A549 (cell line): Measurements from ENCODE around the gene MIA2. TPM values are rescaled to one million over a fixed set of nuclear protein-coding genes. Genes with fewer than 3 reads are reported as not detected.
"Not testable (repeated sequence)": the region's sequence is repeated elsewhere in the genome, so short reads cannot be mapped to it uniquely, and the experiment has no call there.

Source experiments
- ATAC-seq, 2 experiments: fragments of 200-7000 bp in 1 of 2; fragments of >200 bp in 1 of 2; cut with Nextera tagmentation in 1 of 2; cut with Tn5 transposase in 1 of 2; 3 replicates each; pipeline versions ENCODE4 v1.8.0 to v1.9.1; 2018 to 2020; ENCODE audit warnings: mild to moderate bottlenecking in 1 of 2, moderate library complexity in 1 of 2
- CTCF ChIA-PET: fragments of 300-600 bp; sonication (Branson Sonifier 250); formaldehyde crosslinking; extraction: SDS; loops from one replicate; lab custom pipeline; 2021; ENCODE audit warnings: antibody characterized with exemption, inconsistent platforms; lab: Yijun Ruan, JAX
- POLR2A ChIA-PET: fragments of 350-600 bp; formaldehyde crosslinking; extraction: SDS; loops from one replicate; lab custom pipeline; 2021; ENCODE audit warnings: antibody characterized with exemption, inconsistent platforms; lab: Yijun Ruan, JAX
- DNase-seq, 2 experiments: peaks; one replicate each; pipeline versions ENCODE4 v3.0.0 to v3.0.0-alpha.2; 2011 to 2016; ENCODE audit warnings: low read depth in 1 of 2, low spot score in 1 of 2
- FAIRE-seq: peaks from 2 replicates; lab custom pipeline; 2011; peaks lifted over from hg19 to GRCh38; lab: Jason Lieb, UNC
- H3K27ac ChIP-seq, 2 experiments: fragments of >200 bp; sonication (Bioruptor Twin); formaldehyde crosslinking; 3 replicates each; pipeline ENCODE4 v1.5.1; 2016 to 2017
- H3K4me1 ChIP-seq: fragments of >200 bp; sonication (Bioruptor Twin); formaldehyde crosslinking; 3 replicates; pipeline ENCODE4 v1.6.1; 2016
- H3K4me2 ChIP-seq: fragments of >200 bp; sonication (Bioruptor Twin); formaldehyde crosslinking; 3 replicates; pipeline ENCODE4 v1.6.1; 2016
- H3K4me3 ChIP-seq: fragments of >200 bp; sonication (Bioruptor Twin); formaldehyde crosslinking; 3 replicates; pipeline ENCODE4 v1.5.1; 2016
- H3K9me3 ChIP-seq: fragments of >200 bp; sonication (Bioruptor Twin); formaldehyde crosslinking; 3 replicates; pipeline ENCODE4 v1.6.1; 2016
- BHLHE40 ChIP-seq: IDR thresholded peaks from 2 replicates; pipeline ENCODE4 v1.6.1; 2012; ENCODE audit warnings: low read depth, low read length, inconsistent platforms
- CHD4 ChIP-seq: fragments of 200-600 bp; sonication (generic); IDR thresholded peaks from 2 replicates; pipeline ENCODE4 v1.6.1; 2016; ENCODE audit warnings: antibody characterized with exemption, mild to moderate bottlenecking, borderline replicate concordance
- EP300 ChIP-seq, 2 experiments: fragments of >200 bp; sonication (Bioruptor Twin); formaldehyde crosslinking; IDR thresholded peaks; 2 replicates in 1 of 2; 3 replicates in 1 of 2; pipeline ENCODE4 v1.6.1; 2016 to 2017
- GATA3 ChIP-seq: IDR thresholded peaks from 2 replicates; pipeline ENCODE4 v1.6.1; 2012; ENCODE audit warnings: borderline replicate concordance
- HOXB5 ChIP-seq: fragments of 250-450 bp; sonication (Bioruptor Pico); IDR thresholded peaks from 2 replicates; pipeline ENCODE4 v1.5.0; 2020; ENCODE audit warnings: mild to moderate bottlenecking, moderate library complexity
- JUN ChIP-seq, 2 experiments: fragments of >200 bp; sonication (Bioruptor Twin); formaldehyde crosslinking; IDR thresholded peaks; 2 replicates in 1 of 2; 3 replicates in 1 of 2; pipeline ENCODE4 v1.6.1; 2016 to 2017
- JUNB ChIP-seq: fragments of >200 bp; sonication (Bioruptor Twin); formaldehyde crosslinking; IDR thresholded peaks from 2 replicates; pipeline ENCODE4 v1.6.1; 2016
- MAFK ChIP-seq: fragments of 450-650 bp; IDR thresholded peaks from 2 replicates; pipeline ENCODE4 v1.6.1; 2014; ENCODE audit not compliant: partially characterized antibody
- WGBS: methylation state at CpG from one replicate; pipeline ENCODE4 v1.1.6; 2017; ENCODE audit errors: missing lambda C conversion rate; 5-methylcytosine and 5-hydroxymethylcytosine counted together
- polyA plus RNA-seq, 4 experiments: library from polyadenylated mRNA; depleted of rRNA in 3 of 4; stranded (reverse); fragments of >200 nt; fragmentation: RNase III in 1 of 4; extraction: RNeasy Plus Mini Kit Qiagen cat#74134 plus additional on column Dnase treatment in 1 of 4; gene quantifications; 2 replicates in 3 of 4; 3 replicates in 1 of 4; pipeline ENCODE4 v1.2.3, GENCODE V29; 2011 to 2017
- TF ChIP-seq, protein P1 (sequence below): fragments of >200 bp; sonication (Bioruptor Twin); formaldehyde crosslinking; IDR thresholded peaks from 3 replicates; pipeline ENCODE4 v1.6.1; 2016
- TF ChIP-seq, protein P2 (sequence below): fragments of 200-600 bp; sonication (generic); IDR thresholded peaks from 2 replicates; pipeline ENCODE4 v1.6.1; 2016; ENCODE audit warnings: antibody characterized with exemption, mild to moderate bottlenecking, moderate library complexity
- TF ChIP-seq, protein P3 (sequence below): fragments of 450-650 bp; IDR thresholded peaks from 2 replicates; pipeline ENCODE4 v1.6.1; 2014; ENCODE audit warnings: antibody characterized with exemption

Gene MIA2
- polyA plus RNA-seq, 2 of the 4 experiments (the other 2 are of a cell fraction), result 25.4 to 73.9 TPM

DNA sequence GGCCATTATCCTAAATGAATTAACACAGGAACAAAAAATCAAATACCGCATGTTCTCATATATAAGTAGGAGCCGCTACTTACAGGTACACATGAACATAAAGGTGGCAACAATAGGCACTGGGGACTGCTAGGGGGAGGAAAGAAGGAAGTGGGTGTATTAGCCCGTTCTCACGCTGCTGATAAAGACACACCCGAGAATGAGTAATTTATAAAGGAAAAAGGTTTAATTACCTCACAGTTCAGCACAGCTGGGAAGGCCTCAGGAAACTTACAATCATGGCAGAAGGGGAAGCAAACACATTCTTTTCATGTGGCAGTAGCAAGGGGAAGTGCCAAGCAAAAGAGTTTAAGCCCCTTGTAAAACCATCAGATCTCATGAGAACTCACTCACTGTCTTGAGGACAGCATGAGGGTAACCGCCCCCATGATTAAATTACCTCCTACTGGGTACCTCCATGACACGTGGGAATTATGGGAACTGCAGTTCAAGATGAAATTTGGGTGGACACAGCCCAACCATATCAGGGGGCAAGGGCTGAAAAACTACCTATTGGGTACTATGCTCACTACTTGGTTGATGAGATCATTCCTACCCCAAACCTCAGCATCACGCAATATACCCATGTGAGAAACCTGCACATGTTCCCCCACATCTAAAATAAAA lies 16.4 kb upstream of the MIA2 start:
- peak overlapping the region; percentile 53 to 71 for H3K27ac ChIP-seq
- FAIRE-seq (no peak), DNase-seq (peak in 1 of 2 experiments; percentile 36), ATAC-seq (peak in 1 of 2 experiments; percentile 54; a peak in 3 of 6 replicates)
- peak overlapping the region; percentile 64 for H3K4me2 ChIP-seq
- POLR2A ChIA-PET, result interaction anchor here (1.0 to 1.4 kb wide), 2 partner anchors 47 to 50 kb away, joined by 4 to 7 read pairs; partner anchors contain the start of gene TRAPPC6B
- H3K9me3 ChIP-seq, result no peaks in the 10 kb centered on the region
- 69% methylated on average over 8 of the region's 8 CpGs for WGBS
- no peak for TF ChIP-seq CHD4
- TF ChIP-seq, protein P1, sequence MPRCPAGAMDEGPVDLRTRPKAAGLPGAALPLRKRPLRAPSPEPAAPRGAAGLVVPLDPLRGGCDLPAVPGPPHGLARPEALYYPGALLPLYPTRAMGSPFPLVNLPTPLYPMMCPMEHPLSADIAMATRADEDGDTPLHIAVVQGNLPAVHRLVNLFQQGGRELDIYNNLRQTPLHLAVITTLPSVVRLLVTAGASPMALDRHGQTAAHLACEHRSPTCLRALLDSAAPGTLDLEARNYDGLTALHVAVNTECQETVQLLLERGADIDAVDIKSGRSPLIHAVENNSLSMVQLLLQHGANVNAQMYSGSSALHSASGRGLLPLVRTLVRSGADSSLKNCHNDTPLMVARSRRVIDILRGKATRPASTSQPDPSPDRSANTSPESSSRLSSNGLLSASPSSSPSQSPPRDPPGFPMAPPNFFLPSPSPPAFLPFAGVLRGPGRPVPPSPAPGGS, result no peak
- H3K4me3 ChIP-seq, result no peak overlapping the region
- CTCF ChIA-PET, result no interaction called here
- peaks cover 31% of the 10 kb centered on the region for H3K4me1 ChIP-seq

DNA sequence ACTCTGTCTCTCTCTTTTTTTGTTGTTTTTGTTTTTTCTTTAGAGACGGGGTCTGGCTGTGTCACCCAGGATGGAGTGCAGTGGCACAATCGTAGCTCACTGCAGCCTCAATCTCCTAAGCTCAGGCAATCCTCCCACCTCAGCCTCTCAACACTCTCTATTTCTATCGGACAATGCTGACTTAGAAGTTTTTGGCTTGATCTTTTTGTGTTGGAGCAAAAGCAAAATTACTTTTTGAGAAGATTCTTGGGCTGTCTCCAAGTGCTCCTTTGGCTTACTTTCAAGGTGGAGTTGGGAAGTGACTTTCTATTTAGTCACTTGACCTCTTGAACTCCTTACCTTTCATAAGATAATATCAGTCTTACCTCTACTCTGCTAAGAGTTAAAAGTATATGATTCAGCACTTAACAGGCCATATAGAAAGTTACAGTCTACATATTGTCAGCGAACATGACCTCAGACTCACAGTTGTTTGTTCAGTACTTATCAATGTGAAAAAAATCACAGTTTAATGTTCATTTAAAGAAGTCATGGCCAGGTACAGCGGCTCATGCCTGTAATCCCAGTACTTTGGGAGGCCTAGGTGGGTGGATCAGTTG lies 15.4 kb upstream of the MIA2 start:
- peak; percentile 83 for FAIRE-seq
- Histone ChIP-seq H3K27ac (peak overlapping the region; percentile 53 to 71; a peak in 5 of 6 replicates), H3K4me2 (peak overlapping the region; percentile 64), H3K4me3 (no peak overlapping the region), H3K9me3 (no peaks in the 10 kb centered on the region), H3K4me1 (peaks cover 29% of the 10 kb centered on the region)
- 7% methylated on average over 5 of the region's 5 CpGs for WGBS
- DNase-seq, result peak; percentile 34 to 68
- ChIA-PET CTCF (no interaction called here), POLR2A (interaction anchor here (1.0 to 1.4 kb wide), 2 partner anchors 48 to 49 kb away, joined by 4 to 7 read pairs; partner anchors contain the start of gene TRAPPC6B)
- TF ChIP-seq HOXB5 (CRISPR knock-in tag) (no peak), JUNB (peak; percentile 53), MAFK (peak; percentile 82), JUN (IDR thresholded peaks at IDR 0.05) (peak in 1 of 2 experiments; percentile 38; a peak in 1 of 5 replicates), EP300 (IDR thresholded peaks at IDR 0.05) (no peak), GATA3 (peak; percentile 78; the same call in 1 of the 2 replicates)
- TF ChIP-seq, protein P2, sequence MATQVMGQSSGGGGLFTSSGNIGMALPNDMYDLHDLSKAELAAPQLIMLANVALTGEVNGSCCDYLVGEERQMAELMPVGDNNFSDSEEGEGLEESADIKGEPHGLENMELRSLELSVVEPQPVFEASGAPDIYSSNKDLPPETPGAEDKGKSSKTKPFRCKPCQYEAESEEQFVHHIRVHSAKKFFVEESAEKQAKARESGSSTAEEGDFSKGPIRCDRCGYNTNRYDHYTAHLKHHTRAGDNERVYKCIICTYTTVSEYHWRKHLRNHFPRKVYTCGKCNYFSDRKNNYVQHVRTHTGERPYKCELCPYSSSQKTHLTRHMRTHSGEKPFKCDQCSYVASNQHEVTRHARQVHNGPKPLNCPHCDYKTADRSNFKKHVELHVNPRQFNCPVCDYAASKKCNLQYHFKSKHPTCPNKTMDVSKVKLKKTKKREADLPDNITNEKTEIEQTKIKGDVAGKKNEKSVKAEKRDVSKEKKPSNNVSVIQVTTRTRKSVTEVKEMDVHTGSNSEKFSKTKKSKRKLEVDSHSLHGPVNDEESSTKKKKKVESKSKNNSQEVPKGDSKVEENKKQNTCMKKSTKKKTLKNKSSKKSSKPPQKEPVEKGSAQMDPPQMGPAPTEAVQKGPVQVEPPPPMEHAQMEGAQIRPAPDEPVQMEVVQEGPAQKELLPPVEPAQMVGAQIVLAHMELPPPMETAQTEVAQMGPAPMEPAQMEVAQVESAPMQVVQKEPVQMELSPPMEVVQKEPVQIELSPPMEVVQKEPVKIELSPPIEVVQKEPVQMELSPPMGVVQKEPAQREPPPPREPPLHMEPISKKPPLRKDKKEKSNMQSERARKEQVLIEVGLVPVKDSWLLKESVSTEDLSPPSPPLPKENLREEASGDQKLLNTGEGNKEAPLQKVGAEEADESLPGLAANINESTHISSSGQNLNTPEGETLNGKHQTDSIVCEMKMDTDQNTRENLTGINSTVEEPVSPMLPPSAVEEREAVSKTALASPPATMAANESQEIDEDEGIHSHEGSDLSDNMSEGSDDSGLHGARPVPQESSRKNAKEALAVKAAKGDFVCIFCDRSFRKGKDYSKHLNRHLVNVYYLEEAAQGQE, result no peak
- peak; percentile 75 to 78 for ATAC-seq

DNA sequence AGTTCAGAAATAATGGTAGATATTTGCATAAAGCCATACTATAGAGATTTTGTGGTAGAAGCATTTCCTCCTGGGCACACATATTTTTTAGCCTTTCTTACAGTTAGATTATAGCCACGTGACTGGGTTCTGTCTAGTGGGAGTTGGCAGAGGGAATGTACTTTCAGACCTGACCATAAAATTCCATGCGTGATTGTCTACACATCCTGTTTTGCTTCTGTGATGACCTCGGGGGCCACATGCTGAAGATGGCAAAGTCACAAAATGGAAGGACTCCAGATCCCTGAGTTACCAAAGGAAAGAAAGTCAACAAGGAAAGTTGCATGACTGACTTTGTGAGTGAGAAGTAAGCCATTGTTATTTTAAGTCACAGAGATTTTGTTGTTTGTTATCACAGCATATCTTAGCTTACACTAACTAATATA lies 14.6 kb upstream of the MIA2 start:
- Histone ChIP-seq H3K27ac (peak overlapping the region; percentile 53 to 71), H3K4me1 (peaks cover 29% of the 10 kb centered on the region), H3K4me3 (no peak overlapping the region), H3K4me2 (peak overlapping the region; percentile 64), H3K9me3 (no peaks in the 10 kb centered on the region)
- POLR2A ChIA-PET, result no interaction called here
- DNase-seq (peak; percentile 15 to 45), ATAC-seq (no peak), FAIRE-seq (no peak)
- CTCF ChIA-PET, result no interaction called here
- TF ChIP-seq, protein P3, sequence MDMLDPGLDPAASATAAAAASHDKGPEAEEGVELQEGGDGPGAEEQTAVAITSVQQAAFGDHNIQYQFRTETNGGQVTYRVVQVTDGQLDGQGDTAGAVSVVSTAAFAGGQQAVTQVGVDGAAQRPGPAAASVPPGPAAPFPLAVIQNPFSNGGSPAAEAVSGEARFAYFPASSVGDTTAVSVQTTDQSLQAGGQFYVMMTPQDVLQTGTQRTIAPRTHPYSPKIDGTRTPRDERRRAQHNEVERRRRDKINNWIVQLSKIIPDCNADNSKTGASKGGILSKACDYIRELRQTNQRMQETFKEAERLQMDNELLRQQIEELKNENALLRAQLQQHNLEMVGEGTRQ, result peak; percentile 21
- no peak for TF ChIP-seq BHLHE40
- WGBS, result 29% methylated on average over 3 of the region's 3 CpGs

DNA sequence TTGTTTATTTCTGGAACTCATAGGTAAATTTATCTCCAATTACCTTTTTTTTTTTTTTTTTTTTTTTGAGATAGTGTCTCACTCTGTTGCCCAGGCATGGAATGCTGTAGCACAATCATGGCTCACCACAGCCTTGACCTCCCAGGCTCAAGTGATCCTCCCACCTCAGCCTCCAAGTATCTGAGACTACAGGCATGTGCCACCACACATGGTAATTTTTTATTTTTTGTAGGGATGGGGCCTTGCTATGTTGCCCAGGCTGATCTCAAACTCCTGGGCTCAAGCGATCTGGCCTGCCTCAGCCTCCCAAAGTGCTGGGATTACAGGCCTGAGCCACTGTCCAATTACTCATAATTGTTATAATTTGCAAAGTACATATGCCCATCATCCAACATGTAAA lies 13.2 kb upstream of the MIA2 start:
- CTCF ChIA-PET, result interaction anchor here (1.6 kb wide), 1 partner anchor 11 kb away, joined by 8 read pairs; no protein-coding TSS in a partner anchor
- not testable (repeated sequence) for H3K4me2 ChIP-seq

More for the DNA sequence above, 13.2 kb upstream of the MIA2 start:
- ATAC-seq, DNase-seq, H3K9me3 ChIP-seq, FAIRE-seq, H3K4me3 ChIP-seq: not testable (repeated sequence)
- WGBS, result 89% methylated on average over 1 of the region's 1 CpG
- POLR2A ChIA-PET, result interaction anchor here (1.4 kb wide), 1 partner anchor 51 kb away, joined by 4 read pairs; the partner anchor contains the start of gene TRAPPC6B
- H3K4me1 ChIP-seq, result peaks cover 29% of the 10 kb centered on the region
- 0 out of 6 replicates have a peak overlapping the region, but pooled peaks of 1 of the 2 experiments have one; percentile 31 for H3K27ac ChIP-seq
